ENCODE measurements around the gene SNAP29.
"Not testable (repeated sequence)": the region's sequence is repeated elsewhere in the genome, so short reads cannot be mapped to it uniquely, and the experiment has no call there.

SNAP29 gene

DNA sequence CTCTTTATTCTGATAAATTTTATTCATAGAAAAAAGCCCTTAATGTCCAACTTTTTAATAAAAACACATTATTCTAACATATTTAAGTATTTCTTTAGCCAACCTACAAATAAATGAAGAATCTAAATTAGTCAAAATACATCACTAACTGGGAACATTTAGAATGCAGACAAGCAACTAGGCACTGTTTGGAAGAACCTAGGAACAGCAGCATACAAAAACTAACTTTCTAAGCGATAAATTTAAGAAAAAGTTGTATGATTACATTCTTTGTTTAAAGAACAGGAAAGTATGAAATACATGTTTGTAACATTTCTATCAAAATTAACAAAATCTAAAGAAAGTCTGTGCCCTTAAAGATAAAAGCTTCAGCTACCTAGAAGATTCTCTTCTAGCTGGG is 35.5 kb upstream of the SNAP29 start:
- TF ChIP-seq, protein P1, sequence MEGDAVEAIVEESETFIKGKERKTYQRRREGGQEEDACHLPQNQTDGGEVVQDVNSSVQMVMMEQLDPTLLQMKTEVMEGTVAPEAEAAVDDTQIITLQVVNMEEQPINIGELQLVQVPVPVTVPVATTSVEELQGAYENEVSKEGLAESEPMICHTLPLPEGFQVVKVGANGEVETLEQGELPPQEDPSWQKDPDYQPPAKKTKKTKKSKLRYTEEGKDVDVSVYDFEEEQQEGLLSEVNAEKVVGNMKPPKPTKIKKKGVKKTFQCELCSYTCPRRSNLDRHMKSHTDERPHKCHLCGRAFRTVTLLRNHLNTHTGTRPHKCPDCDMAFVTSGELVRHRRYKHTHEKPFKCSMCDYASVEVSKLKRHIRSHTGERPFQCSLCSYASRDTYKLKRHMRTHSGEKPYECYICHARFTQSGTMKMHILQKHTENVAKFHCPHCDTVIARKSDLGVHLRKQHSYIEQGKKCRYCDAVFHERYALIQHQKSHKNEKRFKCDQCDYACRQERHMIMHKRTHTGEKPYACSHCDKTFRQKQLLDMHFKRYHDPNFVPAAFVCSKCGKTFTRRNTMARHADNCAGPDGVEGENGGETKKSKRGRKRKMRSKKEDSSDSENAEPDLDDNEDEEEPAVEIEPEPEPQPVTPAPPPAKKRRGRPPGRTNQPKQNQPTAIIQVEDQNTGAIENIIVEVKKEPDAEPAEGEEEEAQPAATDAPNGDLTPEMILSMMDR (IDR thresholded peaks at IDR 0.05; ENCODE audit: control insufficient read depth, insufficient read depth, low read depth, low read length, missing control alignments): no peak
- no peak overlapping the region for H3K4me3 ChIP-seq (ENCODE audit: control insufficient read depth, low read depth, low read length)
- no peak for DNase-seq (ENCODE audit: low read depth)

GRCh38 chr22:20825216-20825615 is 33.6 kb upstream of the SNAP29 start:
- H3K4me3 ChIP-seq (ENCODE audit: control insufficient read depth, low read depth, low read length); DNase-seq (ENCODE audit: low read depth): not testable (repeated sequence)

- TF ChIP-seq, protein P1 (IDR thresholded peaks at IDR 0.05; ENCODE audit: control insufficient read depth, insufficient read depth, low read depth, low read length, missing control alignments): no peak
- no peak for DNase-seq (ENCODE audit: low read depth)
- no peak overlapping the region for H3K4me3 ChIP-seq (ENCODE audit: control insufficient read depth, low read depth, low read length)
Measured at GRCh38 chr22:20825624-20826023, 33.2 kb upstream of the SNAP29 start.

DNA sequence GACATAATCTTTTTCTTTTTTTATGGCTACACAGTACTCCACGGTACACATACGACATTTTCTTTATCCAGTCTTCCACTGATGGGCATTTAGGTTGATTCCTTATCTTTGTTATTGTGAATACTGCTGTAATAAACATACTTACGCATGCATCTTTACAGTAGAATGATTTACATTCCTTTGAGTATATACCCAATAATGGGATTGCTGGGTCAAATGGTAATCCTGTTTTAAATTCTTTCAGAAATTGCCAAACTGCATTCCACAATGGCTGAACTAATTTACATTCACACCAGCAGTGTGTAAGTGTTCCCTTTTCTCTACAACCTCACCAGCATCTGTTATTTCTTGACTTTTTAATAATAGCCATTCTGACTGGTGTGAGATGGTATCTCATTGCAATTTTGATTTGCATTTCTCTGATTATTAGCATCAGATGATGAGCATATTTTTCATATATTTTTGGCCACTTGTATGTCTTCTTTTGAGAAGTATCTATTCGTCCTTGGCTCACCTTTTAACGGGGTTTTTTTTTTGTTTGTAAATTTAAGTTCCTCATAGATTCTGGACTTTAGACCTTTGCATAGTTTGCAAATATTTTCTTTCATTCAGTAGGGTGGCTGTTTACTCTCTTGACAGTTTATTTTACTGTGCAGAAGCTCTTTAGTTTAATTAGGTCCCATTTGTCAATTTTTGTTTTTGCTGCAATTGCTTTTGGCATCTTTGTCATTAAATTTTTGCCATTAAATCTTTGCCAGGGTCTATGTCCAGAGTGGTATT is 32.2 kb upstream of the SNAP29 start:
- not testable (repeated sequence) for H3K4me3 ChIP-seq (ENCODE audit: control insufficient read depth, low read depth, low read length); DNase-seq (ENCODE audit: low read depth)

DNA sequence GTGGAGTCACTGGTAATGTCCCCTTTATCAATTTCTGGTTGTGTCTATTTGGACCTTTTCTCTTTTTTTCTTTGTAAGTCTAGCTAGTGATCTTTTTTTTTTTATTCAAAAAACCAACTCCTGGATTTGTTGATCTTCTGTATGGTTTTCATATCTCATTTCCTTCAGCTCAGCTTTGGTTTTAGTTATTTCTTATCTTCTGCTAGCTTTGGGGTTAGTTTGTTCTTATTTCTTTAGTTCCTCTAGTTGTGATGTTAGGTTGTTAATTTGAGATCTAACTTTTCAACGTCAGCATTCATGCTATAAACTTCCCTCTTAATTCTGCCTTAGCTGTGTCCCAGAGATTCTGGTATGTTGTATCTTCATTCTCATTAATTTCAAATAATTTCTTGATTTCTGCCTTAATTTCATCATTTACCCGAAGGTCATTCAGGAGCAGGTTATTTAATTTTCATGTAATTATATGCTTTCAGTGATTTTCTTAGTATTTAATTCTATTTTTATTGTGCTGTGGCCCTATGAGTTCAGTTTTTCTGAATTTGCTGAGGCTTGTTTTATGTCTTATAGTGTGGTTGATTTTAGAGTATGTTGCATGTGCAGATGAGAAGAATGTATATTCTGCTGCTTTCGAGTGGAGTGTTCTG is 29.2 kb upstream of the SNAP29 start:
- TF ChIP-seq, protein P1 (IDR thresholded peaks at IDR 0.05; ENCODE audit: control insufficient read depth, insufficient read depth, low read depth, low read length, missing control alignments): no peak
- no peak overlapping the region for H3K4me3 ChIP-seq (ENCODE audit: control insufficient read depth, low read depth, low read length)
- DNase-seq (ENCODE audit: low read depth): no peak

DNA sequence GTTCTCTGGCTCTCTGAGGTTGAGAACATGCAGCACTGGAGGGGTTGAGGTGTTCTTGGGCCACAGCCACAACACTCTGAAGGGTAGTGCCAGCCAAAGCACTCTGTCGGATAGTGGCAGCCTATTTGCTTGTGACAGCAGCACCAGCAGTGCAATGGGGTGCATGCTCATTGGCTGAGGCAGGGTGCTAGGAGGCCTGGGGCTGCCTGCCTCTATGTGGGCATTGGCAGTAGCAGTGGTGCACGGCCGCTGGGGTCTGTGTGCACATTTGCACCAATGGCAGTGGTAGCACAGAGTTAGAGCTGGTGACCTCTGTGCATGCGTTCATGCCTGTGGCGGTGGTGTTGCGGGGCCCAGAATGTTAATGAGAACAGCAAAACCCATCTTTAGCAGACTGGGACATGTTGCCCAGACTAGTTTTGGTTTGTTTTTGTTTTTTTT is 25.6 kb upstream of the SNAP29 start:
- no peak for DNase-seq (ENCODE audit: low read depth)
- TF ChIP-seq, protein P1 (IDR thresholded peaks at IDR 0.05; ENCODE audit: control insufficient read depth, insufficient read depth, low read depth, low read length, missing control alignments): no peak
- no peak overlapping the region for H3K4me3 ChIP-seq (ENCODE audit: control insufficient read depth, low read depth, low read length)

GRCh38 chr22:20834206-20834605 is 24.6 kb upstream of the SNAP29 start:
- DNase-seq (ENCODE audit: low read depth): no peak
- TF ChIP-seq, protein P1 (IDR thresholded peaks at IDR 0.05; ENCODE audit: control insufficient read depth, insufficient read depth, low read depth, low read length, missing control alignments): no peak

More at GRCh38 chr22:20834206-20834605, 24.6 kb upstream of the SNAP29 start:
- H3K4me3 ChIP-seq (ENCODE audit: control insufficient read depth, low read depth, low read length): no peak overlapping the region

Data from AG09309 (cell line).